NT2/D1 (cell line): Measurements from ENCODE around the gene PSIP1.

Experiments used
- SUZ12 ChIP-seq: IDR thresholded peaks from 2 replicates; pipeline ENCODE4 v1.6.1; 2011; ENCODE audit not compliant: insufficient read length, insufficient read depth; ENCODE audit errors: extremely low read depth
- YY1 ChIP-seq: IDR thresholded peaks from 2 replicates; pipeline ENCODE4 v1.6.1; 2011; ENCODE audit not compliant: insufficient read length, insufficient read depth
- ZNF274 ChIP-seq: IDR thresholded peaks from 2 replicates; pipeline ENCODE4 v1.6.1; 2011; ENCODE audit warnings: mild to moderate bottlenecking, low read depth, low read length

- TF ChIP-seq YY1 (no peak), ZNF274 (no peak), SUZ12 (no peak)
Measured at GRCh38 chr9:15501179-15501578, 9.6 kb downstream of the PSIP1 start.
